H1 (cell line): ENCODE data around the gene ARMC5. TPM values are rescaled to one million over a fixed set of nuclear protein-coding genes. Genes with fewer than 3 reads are reported as not detected.

Source experiments
- CTCF ChIA-PET: fragments of 300-600 bp; sonication (Branson Sonifier 250); formaldehyde crosslinking; loops from one replicate; lab custom pipeline; 2021; ENCODE audit not compliant: partially characterized antibody; lab: Charles Lee
- POLR2A ChIA-PET: fragments of 300-600 bp; sonication (Branson Sonifier 250); formaldehyde crosslinking; loops from one replicate; lab custom pipeline; 2021; ENCODE audit warnings: inconsistent platforms; ENCODE audit not compliant: partially characterized antibody; lab: Charles Lee
- DNase-seq, 2 experiments: peaks; one replicate each; pipeline versions ENCODE4 v3.0.0 to v3.0.0-alpha.2; 2010 to 2022; ENCODE audit warnings: low spot score in 2 of 2, low read depth in 1 of 2, mixed read lengths in 1 of 2
- FAIRE-seq: peaks from 2 replicates; lab custom pipeline; 2011; peaks lifted over from hg19 to GRCh38; lab: Jason Lieb, UNC
- H2AFZ ChIP-seq: 2 replicates; pipeline ENCODE4 v1.8.1; 2012; ENCODE audit warnings: low read length, inconsistent platforms
- H2AK5ac ChIP-seq: 2 replicates; pipeline ENCODE4 v1.6.1; 2013; ENCODE audit warnings: low read depth, low read length
- H2BK120ac ChIP-seq: replicated peaks from 2 replicates; pipeline ENCODE3; 2013; ENCODE audit warnings: low read depth, low read length, inconsistent platforms
- H2BK12ac ChIP-seq: 2 replicates; pipeline ENCODE4 v1.6.1; 2013; ENCODE audit warnings: low read depth, low read length
- H2BK15ac ChIP-seq: 2 replicates; pipeline ENCODE4 v1.6.1; 2013; ENCODE audit warnings: low read length
- H2BK20ac ChIP-seq: 2 replicates; pipeline ENCODE4 v1.6.1; 2013; ENCODE audit warnings: low read length
- H2BK5ac ChIP-seq: 2 replicates; pipeline ENCODE4 v1.6.1; 2013; ENCODE audit warnings: low read depth, low read length
- H3K14ac ChIP-seq: 2 replicates; pipeline ENCODE4 v1.6.1; 2013; ENCODE audit warnings: inconsistent platforms; ENCODE audit not compliant: insufficient read length
- H3K18ac ChIP-seq: 2 replicates; pipeline ENCODE4 v1.6.1; 2013; ENCODE audit warnings: low read length; ENCODE audit errors: extremely low read depth
- H3K23ac ChIP-seq: 2 replicates; pipeline ENCODE4 v1.6.1; 2013; ENCODE audit warnings: inconsistent platforms; ENCODE audit not compliant: insufficient read length
- H3K23me2 ChIP-seq: 2 replicates; pipeline ENCODE4 v1.6.1; 2013; ENCODE audit warnings: low read depth, low read length
- H3K27ac ChIP-seq: 2 replicates; pipeline ENCODE4 v1.6.1; 2011; ENCODE audit warnings: low read depth, low read length, inconsistent platforms
- H3K27me3 ChIP-seq, 4 experiments: replicated peaks in 1 of 4; 1 replicate in 1 of 4; 2 replicates in 3 of 4; pipeline versions ENCODE4 v1.6.1 to v1.8.1; 2011 to 2013; ENCODE audit warnings: low read length in 3 of 4, mild to moderate bottlenecking in 3 of 4, inconsistent platforms in 2 of 4, mixed read lengths in 2 of 4, moderate library complexity in 1 of 4; ENCODE audit not compliant: control insufficient read depth in 3 of 4, insufficient read depth in 3 of 4; ENCODE audit errors: extremely low read depth in 1 of 4
- H3K36me3 ChIP-seq, 4 experiments: 2 replicates each; pipeline versions ENCODE4 v1.6.1 to v1.8.1; 2011 to 2013; ENCODE audit warnings: mild to moderate bottlenecking in 4 of 4, low read length in 3 of 4, moderate library complexity in 2 of 4, control low read depth in 1 of 4, inconsistent platforms in 1 of 4; ENCODE audit not compliant: insufficient read depth in 4 of 4, control insufficient read depth in 2 of 4
- H3K4ac ChIP-seq: replicated peaks from 2 replicates; pipeline ENCODE3; 2013; ENCODE audit warnings: low read length, low read depth, mixed read lengths, inconsistent platforms; ENCODE audit not compliant: insufficient read length
- H3K4me1 ChIP-seq, 4 experiments: replicated peaks in 1 of 4; 1 replicate in 1 of 4; 2 replicates in 3 of 4; pipeline versions ENCODE4 v1.6.1 to v1.8.1; 2011 to 2013; ENCODE audit warnings: low read length in 3 of 4, inconsistent platforms in 2 of 4, mixed read lengths in 1 of 4; ENCODE audit not compliant: insufficient read depth in 4 of 4, control insufficient read depth in 3 of 4
- H3K4me2 ChIP-seq, 2 experiments: 2 replicates each; pipeline versions ENCODE4 v1.6.1 to v1.8.1; 2011 to 2013; ENCODE audit warnings: low read depth in 2 of 2, low read length in 2 of 2, control low read depth in 1 of 2, inconsistent platforms in 1 of 2, mild to moderate bottlenecking in 1 of 2; ENCODE audit not compliant: insufficient read depth in 1 of 2
- H3K4me3 ChIP-seq, 4 experiments: fragments of 200-600, 300-600 bp in 1 of 4; sonication (generic), shearing (Covaris generic), sonication (Bioruptor Twin) in 1 of 4; 2 replicates each; pipeline versions ENCODE4 v1.5.1 to v1.8.1; 2011 to 2016; ENCODE audit warnings: low read length in 4 of 4, low read depth in 3 of 4, control low read depth in 2 of 4, inconsistent platforms in 2 of 4, mild to moderate bottlenecking in 2 of 4, mixed read lengths in 1 of 4, moderate library complexity in 1 of 4; ENCODE audit not compliant: insufficient read depth in 2 of 4; ENCODE audit errors: extremely low read depth in 1 of 4
- H3K56ac ChIP-seq: replicated peaks from 2 replicates; pipeline ENCODE3; 2013; ENCODE audit warnings: low read depth, mild to moderate bottlenecking, mixed read lengths, low read length, inconsistent platforms; ENCODE audit not compliant: insufficient read length
- H3K79me1 ChIP-seq: 2 replicates; pipeline ENCODE4 v1.6.1; 2013; ENCODE audit warnings: low read depth, low read length, control low read depth
- H3K79me2 ChIP-seq, 2 experiments: 2 replicates each; pipeline versions ENCODE4 v1.6.1 to v1.8.1; 2012 to 2013; ENCODE audit warnings: low read length in 2 of 2, mild to moderate bottlenecking in 2 of 2, inconsistent platforms in 1 of 2; ENCODE audit not compliant: insufficient read depth in 2 of 2, control insufficient read depth in 1 of 2
- H3K9ac ChIP-seq, 4 experiments: replicated peaks in 1 of 4; 1 replicate in 1 of 4; 2 replicates in 3 of 4; pipeline versions ENCODE4 v1.6.1 to v1.8.1; 2011 to 2013; ENCODE audit warnings: low read depth in 3 of 4, low read length in 3 of 4, control low read depth in 2 of 4, mild to moderate bottlenecking in 2 of 4, moderate library complexity in 2 of 4, inconsistent platforms in 1 of 4; ENCODE audit errors: extremely low read depth in 1 of 4
- H3K9me3 ChIP-seq, 2 experiments: 2 replicates each; pipeline versions ENCODE4 v1.6.1 to v1.8.1; 2012 to 2013; ENCODE audit warnings: mild to moderate bottlenecking in 2 of 2, moderate library complexity in 2 of 2, control low read depth in 1 of 2, inconsistent platforms in 1 of 2, low read depth in 1 of 2, low read length in 1 of 2, mixed read lengths in 1 of 2; ENCODE audit not compliant: insufficient read depth in 2 of 2
- H4K20me1 ChIP-seq, 2 experiments: replicated peaks in 1 of 2; 2 replicates each; pipeline versions ENCODE3 to v1.8.1; 2011 to 2013; ENCODE audit warnings: inconsistent platforms in 2 of 2, low read length in 2 of 2, mild to moderate bottlenecking in 1 of 2; ENCODE audit not compliant: insufficient read depth in 2 of 2, control insufficient read depth in 1 of 2
- H4K5ac ChIP-seq: 2 replicates; pipeline ENCODE4 v1.6.1; 2013; ENCODE audit warnings: low read length, low read depth, mixed read lengths, inconsistent platforms; ENCODE audit not compliant: insufficient read length
- H4K8ac ChIP-seq: 2 replicates; pipeline ENCODE4 v1.8.0; 2013; ENCODE audit warnings: mild to moderate bottlenecking, moderate library complexity, low read length, inconsistent platforms; ENCODE audit not compliant: insufficient read depth; ENCODE audit errors: extremely low read depth
- H4K91ac ChIP-seq: replicated peaks from 2 replicates; pipeline ENCODE3; 2013; ENCODE audit warnings: low read length, mixed read lengths, inconsistent platforms; ENCODE audit not compliant: insufficient read length
- ASH2L ChIP-seq: fragments of 200-600, 300-600 bp; sonication (generic); IDR thresholded peaks from one replicate; pipeline ENCODE4 v1.7.1; 2017; ENCODE audit warnings: low read length
- EZH2 ChIP-seq: fragments of 200-600 bp; sonication (generic); IDR thresholded peaks from 2 replicates; pipeline ENCODE4 v1.7.1; 2012; ENCODE audit warnings: low read depth, mild to moderate bottlenecking, moderate library complexity, low read length, inconsistent platforms; ENCODE audit not compliant: severe bottlenecking
- NANOG ChIP-seq: IDR thresholded peaks from 2 replicates; pipeline ENCODE4 v1.6.1; 2011; ENCODE audit warnings: low read length, low read depth, mild to moderate bottlenecking, inconsistent platforms; ENCODE audit not compliant: insufficient read depth, poor library complexity, severe bottlenecking
- NRF1 ChIP-seq: IDR thresholded peaks from 2 replicates; pipeline ENCODE4 v1.6.1; 2011; ENCODE audit warnings: mild to moderate bottlenecking, low read depth, low read length, improper control_type of control experiment
- PHF8 ChIP-seq: fragments of 200-600 bp; sonication (generic); conservative IDR thresholded peaks from 2 replicates; pipeline ENCODE4 v1.7.1; 2012; ENCODE audit warnings: low read depth, mild to moderate bottlenecking, inconsistent platforms, low read length, moderate library complexity
- RFX5 ChIP-seq: IDR thresholded peaks from 2 replicates; pipeline ENCODE4 v1.6.1; 2011; ENCODE audit warnings: low read depth, low read length, improper control_type of control experiment, borderline replicate concordance
- RXRA ChIP-seq: IDR thresholded peaks from 2 replicates; pipeline ENCODE4 v1.6.1; 2011; ENCODE audit warnings: low read depth, mild to moderate bottlenecking, low read length, moderate library complexity; ENCODE audit not compliant: insufficient read depth
- SP2 ChIP-seq: IDR thresholded peaks from 2 replicates; pipeline ENCODE4 v1.6.1; 2012; ENCODE audit warnings: mild to moderate bottlenecking, low read length, inconsistent platforms
- TAF7 ChIP-seq: optimal IDR thresholded peaks from 2 replicates; pipeline ENCODE3; 2011; ENCODE audit warnings: low read depth, mild to moderate bottlenecking, inconsistent platforms, low read length, moderate library complexity, borderline replicate concordance
- YY1 ChIP-seq: IDR thresholded peaks from 2 replicates; pipeline ENCODE4 v1.6.1; 2011; ENCODE audit warnings: low read depth, mild to moderate bottlenecking, low read length
- WGBS, 2 experiments: shearing (Covaris generic) in 1 of 2; methylation state at CpG; one replicate each; pipeline versions ENCODE4 v1.1.6 to v1.1.7; 2013 to 2015; ENCODE audit warnings: low lambda C conversion rate in 2 of 2, mixed read lengths in 2 of 2, inconsistent platforms in 1 of 2, low coverage in 1 of 2, missing lambda C conversion rate in 1 of 2; ENCODE audit not compliant: insufficient replicate concordance in 2 of 2, insufficient coverage in 1 of 2, insufficient read length in 1 of 2; ENCODE audit errors: extremely low coverage in 1 of 2, missing lambda C conversion rate in 1 of 2; 5-methylcytosine and 5-hydroxymethylcytosine counted together
- polyA plus RNA-seq, 7 experiments: library from polyadenylated mRNA; depleted of rRNA in 3 of 7; stranded (reverse) in 5 of 7; unstranded in 2 of 7; fragments of >200 nt in 5 of 7; fragments of 200-250 nt in 2 of 7; gene quantifications; 1 replicate in 5 of 7; 2 replicates in 1 of 7; 4 replicates in 1 of 7; pipeline versions ENCODE4 v1.2.1 to v1.2.3, GENCODE V29; 2011 to 2013; ENCODE audit warnings: missing spikeins in 2 of 7, mixed read lengths in 2 of 7
- total RNA-seq: library from RNA; stranded (reverse); fragmentation: NEBNext Ultra II Directional; extraction: Animal tissue kit (Norgen Biotek cat#: 25700); gene quantifications from 2 replicates; pipeline ENCODE4 v1.2.1, GENCODE V29; 2021
- TF ChIP-seq, protein P1 (sequence below): IDR thresholded peaks from 2 replicates; pipeline ENCODE4 v1.6.1; 2012; ENCODE audit warnings: inconsistent platforms

ARMC5 gene
- total and polyA plus RNA-seq, 2 of the 8 experiments (the other 6 are each of a cell fraction or from before 2014, with no cell fraction given) = 7.8 to 8.7 TPM

- Histone ChIP-seq H3K79me2 (no peaks in the 10 kb centered on the region), H3K23ac (no peak overlapping the region)
These were observed 27.9 kb downstream of the ARMC5 start for GRCh38 chr16:31487071-31487719.

More at GRCh38 chr16:31487071-31487719, 27.9 kb downstream of the ARMC5 start:
- H3K18ac ChIP-seq = no peak overlapping the region
- H3K4ac ChIP-seq = no peak overlapping the region
- peak overlapping the region; percentile 9; the same call in 1 of the 2 replicates for H2BK12ac ChIP-seq
- ChIA-PET CTCF (interaction anchor here (1.6 to 3.5 kb wide), 5 partner anchors 9 to 42 kb away, joined by 4 to 12 read pairs (median 11); no protein-coding TSS in a partner anchor), POLR2A (interaction anchor here (0.9 to 7.9 kb wide), 8 partner anchors 7 to 227 kb away, joined by 3 to 69 read pairs (median 10); partner anchors contain the start of gene RUSF1)
- H4K5ac ChIP-seq = no peak overlapping the region
- H3K27me3 ChIP-seq = peaks cover 14 to 57% (median 42%) of the 10 kb centered on the region in 4 experiments
- no peak overlapping the region for H2BK5ac ChIP-seq
- no peak overlapping the region for H3K27ac ChIP-seq
- H3K4me3 ChIP-seq = peak overlapping the region; percentile 44 to 64 (median 54)
- 9% methylated on average over 46 of the region's 48 CpGs; no CpG with 5 or more reads in 1 of the 2 experiments for WGBS, 2 experiments
- H2BK20ac ChIP-seq = no peak overlapping the region
- no peaks in the 10 kb centered on the region for H3K9me3 ChIP-seq
- no peak overlapping the region for H2AK5ac ChIP-seq
- FAIRE-seq (no peak), DNase-seq (no peak)
- H3K36me3 ChIP-seq = no peaks in the 10 kb centered on the region
- no peak overlapping the region for H2BK120ac ChIP-seq
- H4K8ac ChIP-seq = peak overlapping the region; percentile 57
- H3K56ac ChIP-seq = no peak overlapping the region
- H3K9ac ChIP-seq = no peak overlapping the region
- no peak overlapping the region for H3K14ac ChIP-seq
- peaks cover 0 to 18% of the 10 kb centered on the region in 2 experiments for H4K20me1 ChIP-seq
- H2BK15ac ChIP-seq = no peak overlapping the region
- H3K79me1 ChIP-seq = no peaks in the 10 kb centered on the region
- H2AFZ ChIP-seq = peak overlapping the region; percentile 58; the same call in 1 of the 2 replicates
- H3K4me2 ChIP-seq = peak overlapping the region; percentile 86 to 95
- no peak overlapping the region for H4K91ac ChIP-seq
- peaks cover 15% of the 10 kb centered on the region for H3K23me2 ChIP-seq
- TF ChIP-seq YY1 (no peak), NANOG (no peak), ASH2L (peak; percentile 24), RFX5 (no peak), TAF7 (no peak), PHF8 (no peak), RXRA (no peak), NRF1 (no peak), EZH2 (peak; percentile 48), SP2 (no peak)
- TF ChIP-seq, protein P1, sequence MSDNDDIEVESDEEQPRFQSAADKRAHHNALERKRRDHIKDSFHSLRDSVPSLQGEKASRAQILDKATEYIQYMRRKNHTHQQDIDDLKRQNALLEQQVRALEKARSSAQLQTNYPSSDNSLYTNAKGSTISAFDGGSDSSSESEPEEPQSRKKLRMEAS = peak; percentile 59; the same call in 1 of the 2 replicates
- TF ChIP-seq, all 59 proteins: peak for 3
- H3K4me1 ChIP-seq = peaks cover 0 to 8% (median 5%) of the 10 kb centered on the region in 4 experiments; a peak in 5 of 7 replicates
